ENCODE results near the gene ITGBL1. TPM values are rescaled to one million over a fixed set of nuclear protein-coding genes. Genes with fewer than 3 reads are reported as not detected.

Gene ITGBL1
- total RNA-seq, 4 donors from 2014 or later: 0.61 to 6.7 (median 5.0) TPM

DNA sequence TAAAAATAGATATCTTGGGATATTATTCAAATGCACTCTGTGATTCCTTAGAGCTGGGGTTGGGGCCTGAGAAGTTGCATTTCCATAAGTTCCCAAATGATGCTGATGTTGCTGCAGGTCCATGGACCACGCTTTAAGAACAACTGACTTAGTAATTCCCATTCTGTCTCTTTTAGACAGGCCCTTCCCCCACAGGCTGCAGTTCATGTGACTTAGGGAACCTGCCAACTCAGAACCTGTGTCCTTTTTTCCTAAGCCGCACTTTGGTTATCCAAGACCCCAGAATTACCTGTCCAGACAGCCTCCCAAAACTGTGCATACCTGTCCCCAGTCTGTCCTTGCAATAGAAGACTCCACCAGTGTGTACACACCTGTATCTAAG, 1.7 kb upstream of the ITGBL1 start:
- ATAC-seq (no peak), DNase-seq (no peak)
- in situ Hi-C loops (cut with MboI; ENCODE audit: low sequenced_read_pairs in 4 of 4) (no loop called here), intact Hi-C loops (cut with DNase I; ENCODE audit: low total_unique reads) (no loop called here)
- H3K27me3 ChIP-seq: no peaks in the 10 kb centered on the region
- no peaks in the 10 kb centered on the region for H3K9me3 ChIP-seq
- H3K4me3 ChIP-seq: no peak overlapping the region
- no peak for TF ChIP-seq POLR2A (IDR thresholded peaks at IDR 0.05)
- TF ChIP-seq, protein P1, sequence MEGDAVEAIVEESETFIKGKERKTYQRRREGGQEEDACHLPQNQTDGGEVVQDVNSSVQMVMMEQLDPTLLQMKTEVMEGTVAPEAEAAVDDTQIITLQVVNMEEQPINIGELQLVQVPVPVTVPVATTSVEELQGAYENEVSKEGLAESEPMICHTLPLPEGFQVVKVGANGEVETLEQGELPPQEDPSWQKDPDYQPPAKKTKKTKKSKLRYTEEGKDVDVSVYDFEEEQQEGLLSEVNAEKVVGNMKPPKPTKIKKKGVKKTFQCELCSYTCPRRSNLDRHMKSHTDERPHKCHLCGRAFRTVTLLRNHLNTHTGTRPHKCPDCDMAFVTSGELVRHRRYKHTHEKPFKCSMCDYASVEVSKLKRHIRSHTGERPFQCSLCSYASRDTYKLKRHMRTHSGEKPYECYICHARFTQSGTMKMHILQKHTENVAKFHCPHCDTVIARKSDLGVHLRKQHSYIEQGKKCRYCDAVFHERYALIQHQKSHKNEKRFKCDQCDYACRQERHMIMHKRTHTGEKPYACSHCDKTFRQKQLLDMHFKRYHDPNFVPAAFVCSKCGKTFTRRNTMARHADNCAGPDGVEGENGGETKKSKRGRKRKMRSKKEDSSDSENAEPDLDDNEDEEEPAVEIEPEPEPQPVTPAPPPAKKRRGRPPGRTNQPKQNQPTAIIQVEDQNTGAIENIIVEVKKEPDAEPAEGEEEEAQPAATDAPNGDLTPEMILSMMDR (IDR thresholded peaks at IDR 0.05 in 4 of 5, conservative IDR thresholded peaks at IDR 0.05 in 1 of 5): no peak
- no peaks in the 10 kb centered on the region for H3K36me3 ChIP-seq
- H3K27ac ChIP-seq: no peak overlapping the region
- no peaks in the 10 kb centered on the region for H3K4me1 ChIP-seq

DNA sequence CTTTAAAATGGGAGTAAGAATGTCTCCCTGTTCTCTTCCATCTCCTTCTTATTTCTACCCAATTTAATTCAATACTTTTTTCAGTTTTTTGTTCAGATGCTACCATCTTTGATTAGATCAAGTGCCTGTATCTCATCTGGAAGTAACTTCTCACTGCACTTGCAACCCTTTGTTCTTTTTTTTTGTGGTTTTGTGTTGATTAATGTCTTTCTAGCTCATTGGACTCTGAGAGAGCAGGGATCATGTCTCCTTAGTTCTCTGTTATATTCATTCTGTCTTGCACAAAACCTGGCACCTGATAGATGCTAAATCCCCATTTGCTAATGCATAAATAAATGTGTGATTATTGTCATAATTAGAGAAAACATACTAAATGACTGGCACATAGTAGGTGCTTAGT, 834 bp upstream of the ITGBL1 start:
- no peak overlapping the region for H3K27ac ChIP-seq
- ATAC-seq (no peak), DNase-seq (no peak)
- H3K4me1 ChIP-seq: no peaks in the 10 kb centered on the region
- no peaks in the 10 kb centered on the region for H3K9me3 ChIP-seq
- in situ Hi-C loops (cut with MboI; ENCODE audit: low sequenced_read_pairs in 4 of 4): no loop called here
- no peaks in the 10 kb centered on the region for H3K36me3 ChIP-seq
- no peaks in the 10 kb centered on the region for H3K27me3 ChIP-seq
- intact Hi-C loops (cut with DNase I; ENCODE audit: low total_unique reads): no loop called here
- H3K4me3 ChIP-seq: no peak overlapping the region
- TF ChIP-seq, protein P1 (IDR thresholded peaks at IDR 0.05 in 4 of 5, conservative IDR thresholded peaks at IDR 0.05 in 1 of 5): no peak
- no peak for TF ChIP-seq POLR2A (IDR thresholded peaks at IDR 0.05)

DNA sequence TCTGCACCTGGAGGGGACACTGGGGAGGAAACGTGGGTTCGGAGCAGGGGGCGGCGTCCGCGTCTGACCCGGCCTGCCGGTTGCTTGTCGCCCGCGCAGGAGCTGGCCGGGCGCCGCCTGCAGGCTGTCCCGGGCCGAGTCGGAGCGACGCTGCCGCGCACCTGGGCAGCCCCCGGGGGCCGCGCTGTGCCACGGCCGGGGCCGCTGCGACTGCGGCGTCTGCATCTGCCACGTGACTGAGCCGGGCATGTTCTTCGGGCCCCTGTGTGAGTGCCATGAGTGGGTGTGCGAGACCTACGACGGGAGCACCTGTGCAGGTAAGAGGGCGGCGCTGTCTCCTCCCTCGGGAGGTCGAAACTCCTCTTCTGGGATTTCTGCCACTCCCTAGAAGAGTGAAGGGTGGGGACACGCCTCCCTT, 1.3 kb downstream of the ITGBL1 start:
- intact Hi-C loops (cut with DNase I; ENCODE audit: low total_unique reads) (no loop called here), in situ Hi-C loops (cut with MboI; ENCODE audit: low sequenced_read_pairs in 4 of 4) (no loop called here)
- Histone ChIP-seq H3K36me3 (no peaks in the 10 kb centered on the region), H3K27ac (no peak overlapping the region), H3K27me3 (no peaks in the 10 kb centered on the region), H3K4me1 (no peaks in the 10 kb centered on the region), H3K9me3 (no peaks in the 10 kb centered on the region), H3K4me3 (peak overlapping the region; percentile 29 to 51 (median 46))
- TF ChIP-seq POLR2A (IDR thresholded peaks at IDR 0.05): no peak
- TF ChIP-seq, protein P1 (IDR thresholded peaks at IDR 0.05 in 4 of 5, conservative IDR thresholded peaks at IDR 0.05 in 1 of 5): no peak
- DNase-seq (no peak), ATAC-seq (no peak)

DNA sequence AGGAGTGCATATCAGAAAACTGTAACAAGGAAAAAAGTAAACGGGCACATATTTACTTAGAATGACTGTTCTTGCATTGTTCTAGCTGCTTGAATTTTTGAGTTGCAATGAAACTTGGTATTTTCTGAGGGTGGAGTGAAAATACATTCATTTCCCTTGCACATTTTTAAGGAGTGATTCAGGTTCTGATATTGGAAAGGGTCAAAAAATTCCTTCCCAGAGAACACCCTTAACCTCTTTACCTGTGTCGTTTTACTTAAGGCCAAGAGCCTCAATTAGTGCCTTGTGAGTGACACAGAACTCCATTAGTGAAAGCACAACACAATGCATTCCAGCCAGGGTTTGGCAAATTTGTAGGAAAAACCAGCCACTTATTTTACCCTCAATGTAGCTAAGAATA, 2.3 kb downstream of the ITGBL1 start:
- Histone ChIP-seq H3K27ac (no peak overlapping the region), H3K4me1 (no peaks in the 10 kb centered on the region), H3K4me3 (no peak overlapping the region), H3K27me3 (no peaks in the 10 kb centered on the region), H3K36me3 (no peaks in the 10 kb centered on the region), H3K9me3 (no peaks in the 10 kb centered on the region)
- ATAC-seq (no peak), DNase-seq (no peak)
- TF ChIP-seq, protein P1 (IDR thresholded peaks at IDR 0.05 in 4 of 5, conservative IDR thresholded peaks at IDR 0.05 in 1 of 5): no peak
- in situ Hi-C loops (cut with MboI; ENCODE audit: low sequenced_read_pairs in 4 of 4) (no loop called here), intact Hi-C loops (cut with DNase I; ENCODE audit: low total_unique reads) (no loop called here)

DNA sequence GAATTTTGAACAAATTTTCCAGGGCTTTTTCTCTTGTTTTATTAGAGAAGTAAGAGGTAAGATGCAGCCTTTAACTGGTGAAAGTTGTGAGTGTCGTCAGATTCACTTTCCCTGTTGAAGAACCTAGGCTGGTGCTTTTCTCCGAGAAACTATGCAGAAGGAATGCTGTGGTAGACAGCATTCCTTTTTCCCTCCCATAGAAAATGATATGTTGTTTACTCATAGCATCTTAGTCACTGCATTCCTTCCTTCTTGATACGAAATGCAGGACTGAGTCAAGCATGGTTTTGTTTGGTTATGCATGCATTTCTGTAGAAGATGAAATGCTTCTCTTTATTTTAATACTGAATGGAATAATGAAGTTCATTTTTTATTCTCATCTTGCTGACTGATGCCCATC, 3.4 kb downstream of the ITGBL1 start:
- intact Hi-C loops (cut with DNase I; ENCODE audit: low total_unique reads) (no loop called here), in situ Hi-C loops (cut with MboI; ENCODE audit: low sequenced_read_pairs in 4 of 4) (no loop called here)
- Histone ChIP-seq H3K4me3 (no peak overlapping the region), H3K27ac (peak overlapping the region in 1 of 4 donors; percentile 33), H3K4me1 (no peaks in the 10 kb centered on the region), H3K9me3 (no peaks in the 10 kb centered on the region), H3K36me3 (no peaks in the 10 kb centered on the region), H3K27me3 (no peaks in the 10 kb centered on the region)
- DNase-seq (no peak), ATAC-seq (no peak)
- TF ChIP-seq, protein P1 (IDR thresholded peaks at IDR 0.05 in 4 of 5, conservative IDR thresholded peaks at IDR 0.05 in 1 of 5): no peak
- TF ChIP-seq POLR2A (IDR thresholded peaks at IDR 0.05): no peak
